Urothelium cell line (cell line): ENCODE results near the gene RAB13.

Experiments
- DNase-seq: peaks from one replicate; pipeline ENCODE4 v3.0.0; 2011; ENCODE audit warnings: low spot score, mixed read lengths
- FAIRE-seq: peaks from 2 replicates; lab custom pipeline; 2011; peaks lifted over from hg19 to GRCh38; lab: Jason Lieb, UNC

The RAB13 gene

DNA sequence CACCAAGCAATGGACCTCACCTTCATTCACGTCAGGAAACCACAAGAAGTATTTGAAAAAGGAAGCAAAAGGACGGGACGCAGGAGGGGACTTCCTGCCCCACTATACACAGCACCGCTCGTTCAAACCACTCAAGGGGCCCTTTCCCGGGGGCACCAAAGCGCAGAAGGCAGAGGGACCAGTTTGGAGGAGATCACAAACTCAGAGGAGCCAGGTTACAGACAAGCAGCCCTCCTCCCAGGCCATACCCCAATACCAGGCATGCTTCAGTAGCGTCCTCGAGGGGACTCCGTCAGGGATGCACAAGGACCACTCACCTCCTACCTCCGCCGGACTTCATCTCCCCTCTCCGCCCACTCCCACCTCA lies 28.4 kb downstream of the RAB13 start:
- no peak for DNase-seq
- no peak for FAIRE-seq

DNA sequence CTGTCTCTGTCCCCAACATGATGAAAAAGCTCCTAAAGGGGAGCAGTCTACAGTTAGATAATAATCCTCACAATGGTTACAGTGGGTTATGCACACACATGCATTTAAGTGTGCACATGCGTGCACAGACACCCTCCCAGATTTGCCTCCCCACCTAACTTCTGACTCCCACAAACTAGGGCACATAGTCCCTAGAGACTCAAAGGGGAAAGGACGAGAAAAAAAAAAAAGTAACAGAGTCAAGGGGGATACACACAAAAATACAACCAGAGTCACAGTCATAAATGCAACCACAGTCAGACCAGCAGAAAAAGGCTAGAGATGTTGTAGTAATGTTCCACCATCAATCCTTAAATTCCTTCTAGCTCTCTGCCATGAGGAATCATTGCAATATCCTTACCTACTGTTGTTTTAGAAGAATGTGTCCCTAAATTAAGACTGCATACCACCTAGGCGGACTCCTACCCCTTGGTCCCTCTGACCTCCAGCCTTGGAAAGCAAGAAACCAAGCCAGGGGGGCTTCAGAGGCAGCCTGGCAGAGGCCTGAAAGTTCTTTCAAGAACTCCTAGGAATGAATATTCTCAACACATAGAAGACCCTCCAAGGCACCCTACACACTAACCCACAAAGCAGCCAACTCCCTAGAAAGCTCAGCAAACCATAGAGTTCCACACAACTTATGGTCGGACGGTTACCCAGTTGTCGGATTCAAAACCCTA lies 29.0 kb downstream of the RAB13 start:
- no peak for DNase-seq
- FAIRE-seq, result no peak

DNA sequence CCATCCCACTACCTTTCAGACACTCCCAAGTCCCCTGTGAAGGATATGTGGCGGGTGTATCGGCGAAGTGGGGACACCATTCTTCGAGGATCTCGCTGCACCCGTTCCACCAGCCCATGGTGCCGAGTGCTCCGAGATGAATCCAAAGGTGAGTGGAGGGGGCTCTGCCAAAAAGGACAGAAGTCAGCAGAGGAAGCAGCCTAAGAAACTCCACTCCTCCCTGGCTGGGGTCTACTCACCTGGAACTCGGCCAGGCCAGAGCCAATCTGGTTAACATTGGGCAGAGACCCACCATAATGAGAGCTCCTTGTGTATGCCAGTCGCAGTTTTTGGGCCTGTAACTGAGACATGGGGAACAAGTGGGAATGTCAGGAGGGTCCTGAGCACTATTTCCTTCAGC lies 31.3 kb downstream of the RAB13 start:
- no peak for FAIRE-seq
- DNase-seq, result no peak

DNA sequence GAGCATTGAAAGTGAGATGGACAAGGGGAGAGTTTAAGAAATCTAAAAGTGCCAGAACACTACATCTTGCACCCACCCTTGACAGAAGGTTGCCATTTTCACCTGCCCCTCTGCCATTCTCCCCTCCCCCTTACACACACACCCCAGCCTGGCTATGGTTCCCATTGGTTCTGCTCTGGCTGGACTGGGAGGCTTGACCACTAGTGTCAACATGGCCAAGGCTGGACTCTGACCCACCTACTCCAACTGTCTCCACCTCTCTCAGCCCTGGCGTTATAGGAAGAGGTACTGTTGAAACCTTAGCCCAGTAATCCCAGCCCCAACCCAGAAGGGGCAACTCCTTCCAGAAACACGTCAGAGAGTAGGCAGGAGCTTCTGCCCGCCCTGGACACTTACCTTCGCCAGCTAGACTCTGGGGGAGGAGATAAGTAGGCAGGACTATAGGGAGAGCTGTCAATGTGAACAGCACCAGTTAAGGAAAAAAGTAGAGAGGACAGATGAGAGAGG lies 32.2 kb downstream of the RAB13 start:
- FAIRE-seq (no peak), DNase-seq (no peak)

DNA sequence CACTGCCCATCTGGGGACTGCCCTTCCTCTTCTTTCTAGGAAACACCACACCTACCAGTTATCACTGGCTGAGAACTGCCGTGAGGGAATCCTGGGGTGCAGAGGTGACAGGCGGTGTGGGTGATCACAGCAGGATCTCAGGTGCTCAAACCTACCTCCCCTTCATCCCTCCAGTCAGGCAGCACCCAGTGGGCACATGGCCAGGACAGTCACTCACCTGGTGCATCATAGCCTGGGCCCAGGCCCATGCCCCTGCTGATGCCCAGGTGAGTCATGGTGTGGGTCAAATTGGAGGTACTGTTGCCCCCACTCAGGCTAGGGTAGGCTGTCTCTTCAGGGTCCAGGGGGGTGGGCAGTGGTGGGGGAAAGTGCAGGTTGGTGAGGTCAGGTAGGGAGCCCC lies 34.3 kb downstream of the RAB13 start:
- DNase-seq (no peak), FAIRE-seq (no peak)

DNA sequence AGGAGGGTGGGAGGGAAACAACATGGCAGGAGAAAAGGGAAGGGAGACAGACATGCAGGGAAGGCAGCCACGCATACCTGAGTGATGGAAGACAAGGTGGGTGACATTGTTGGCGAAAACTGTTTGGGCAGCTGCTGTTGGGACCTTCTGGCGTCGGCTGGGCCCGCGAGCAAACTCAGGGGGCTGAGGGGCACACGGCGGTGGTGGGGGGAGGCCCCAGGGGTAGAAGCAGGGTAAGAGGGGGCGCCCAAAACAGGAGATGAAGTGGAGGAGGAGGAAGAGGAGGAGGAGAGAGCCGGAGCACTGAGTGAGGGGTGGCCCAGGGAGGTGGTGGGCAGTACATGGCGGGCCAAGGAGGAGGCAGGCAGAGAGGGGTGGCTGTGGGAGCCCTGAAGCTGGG lies 35.0 kb downstream of the RAB13 start:
- FAIRE-seq (no peak), DNase-seq (no peak)

DNA sequence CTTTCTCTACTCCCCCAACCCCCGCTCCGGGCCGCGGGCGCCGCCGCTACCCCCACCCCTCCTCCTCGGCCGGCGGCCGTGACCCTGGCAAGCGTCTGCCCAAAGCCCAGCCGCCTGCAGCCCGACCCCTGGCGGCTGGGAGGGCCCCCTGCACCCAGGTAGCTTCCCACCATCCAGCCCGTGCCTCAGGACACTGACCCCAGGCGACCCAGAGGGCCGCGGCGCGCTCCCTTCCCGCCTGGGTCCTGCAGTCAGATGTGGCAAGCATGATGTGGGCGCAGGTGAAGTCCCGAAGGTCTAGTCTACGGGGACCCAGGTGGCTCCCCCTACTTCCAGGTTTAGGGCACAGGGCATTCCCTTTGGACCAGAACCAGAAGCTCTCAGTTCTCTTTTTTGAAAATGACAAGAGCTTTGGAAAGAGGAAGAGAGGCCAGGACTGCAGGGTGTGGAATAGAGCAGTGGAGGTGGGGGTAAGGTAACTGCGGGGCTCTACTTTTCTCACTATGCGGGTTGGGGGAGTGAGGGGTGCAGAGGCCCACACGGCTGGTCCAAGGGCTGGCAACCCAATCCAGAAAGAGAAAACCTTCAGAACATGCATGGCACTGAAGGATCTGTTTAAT lies 39.4 kb downstream of the RAB13 start, which contains the start of gene DENND4B:
Gene DENND4B, minus strand, starts transcription at position 97 of the 620 bp plus-strand sequence. CDS start 2,344 bp downstream, outside the sequence.
- FAIRE-seq (peak; percentile 23), DNase-seq (peak; percentile 96)

DNA sequence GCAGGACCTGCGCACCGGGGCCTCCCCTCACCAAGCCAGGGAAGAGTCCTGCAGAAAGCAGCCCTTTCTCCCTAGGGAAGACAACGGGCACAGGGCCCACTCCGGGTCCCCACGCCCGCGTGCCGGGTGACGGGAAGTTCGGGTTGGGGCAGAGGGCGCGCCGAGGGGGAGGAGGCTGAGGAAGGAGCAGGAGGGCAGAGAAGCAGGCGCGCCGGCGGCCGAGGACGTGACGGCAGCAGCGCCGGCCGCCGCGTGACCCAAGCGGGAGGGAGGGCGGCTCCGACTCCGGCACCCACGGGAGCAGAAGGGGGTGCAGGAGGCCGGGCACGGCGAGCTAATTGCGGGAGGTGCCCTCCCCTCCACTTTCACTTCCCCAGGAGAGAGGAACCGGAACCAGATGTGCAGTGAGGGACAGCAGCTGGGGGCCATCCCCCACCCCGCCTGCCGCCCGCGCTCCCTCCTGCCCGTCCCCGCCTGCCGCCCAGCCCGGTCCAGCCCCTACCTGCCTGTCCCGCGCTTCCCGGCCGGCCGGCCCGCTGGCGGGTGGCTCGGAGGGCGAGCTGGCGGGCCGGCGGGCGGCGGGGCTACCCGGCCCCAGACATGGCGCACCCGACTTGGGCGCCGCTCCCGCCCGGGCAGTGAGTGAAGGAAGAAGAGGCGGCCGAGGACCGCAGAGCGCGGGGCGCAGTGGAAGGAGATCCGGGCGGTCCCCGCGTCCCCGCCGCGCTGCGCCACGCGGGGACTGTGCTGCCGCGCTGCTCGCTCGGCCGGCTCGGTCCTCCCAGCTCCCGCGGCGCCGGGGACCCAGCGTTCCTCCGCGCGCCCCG lies 40.1 kb downstream of the RAB13 start:
- DNase-seq (peak; percentile 71), FAIRE-seq (no peak)

DNA sequence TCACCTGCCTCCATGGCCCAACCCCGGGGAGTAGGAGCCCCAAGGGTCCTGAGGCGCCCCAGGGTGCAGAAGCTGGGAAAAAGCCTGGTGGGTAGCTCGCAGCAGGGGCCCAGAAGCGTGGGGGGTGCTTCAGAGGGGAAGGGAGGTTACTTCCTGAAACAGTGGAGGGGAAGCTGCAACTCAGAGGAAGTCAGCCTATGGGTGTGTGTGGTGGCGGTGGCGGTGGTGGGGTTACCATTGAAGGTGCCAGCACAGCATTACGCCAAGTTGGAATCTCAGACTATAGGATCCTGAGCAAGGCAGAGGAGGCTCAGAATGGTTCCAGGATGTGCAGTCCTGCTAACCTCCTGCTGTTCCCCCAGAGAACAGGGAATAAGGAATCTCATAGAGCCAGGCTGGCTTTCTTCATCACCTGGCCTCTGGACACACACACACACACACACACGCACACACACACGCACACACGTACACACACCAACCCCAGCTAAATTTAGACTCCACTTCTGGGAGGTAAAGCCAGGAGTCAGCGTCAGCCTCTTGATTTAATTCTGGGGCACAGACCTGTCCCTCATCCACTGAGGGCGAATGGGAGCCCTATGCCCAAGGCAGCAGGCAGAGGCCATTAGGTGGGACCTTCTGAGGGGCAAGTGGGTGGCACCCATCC lies 40.9 kb downstream of the RAB13 start:
- no peak for FAIRE-seq
- DNase-seq, result no peak

DNA sequence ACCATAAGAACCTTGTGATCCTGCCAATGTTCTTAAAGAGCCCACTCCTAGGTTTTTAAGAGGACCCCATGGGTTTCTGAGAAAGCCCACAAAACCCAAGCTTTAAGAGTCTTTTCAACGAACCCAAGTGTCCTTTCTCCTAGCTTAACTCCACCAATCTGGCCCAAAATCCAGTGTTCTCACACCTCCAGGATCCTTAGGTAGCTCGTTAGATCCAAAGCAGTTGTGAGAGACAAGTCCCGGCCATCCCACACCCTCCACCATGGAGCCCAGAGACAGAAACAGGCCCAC lies 41.4 kb downstream of the RAB13 start:
- FAIRE-seq, result no peak
- DNase-seq, result no peak

DNA sequence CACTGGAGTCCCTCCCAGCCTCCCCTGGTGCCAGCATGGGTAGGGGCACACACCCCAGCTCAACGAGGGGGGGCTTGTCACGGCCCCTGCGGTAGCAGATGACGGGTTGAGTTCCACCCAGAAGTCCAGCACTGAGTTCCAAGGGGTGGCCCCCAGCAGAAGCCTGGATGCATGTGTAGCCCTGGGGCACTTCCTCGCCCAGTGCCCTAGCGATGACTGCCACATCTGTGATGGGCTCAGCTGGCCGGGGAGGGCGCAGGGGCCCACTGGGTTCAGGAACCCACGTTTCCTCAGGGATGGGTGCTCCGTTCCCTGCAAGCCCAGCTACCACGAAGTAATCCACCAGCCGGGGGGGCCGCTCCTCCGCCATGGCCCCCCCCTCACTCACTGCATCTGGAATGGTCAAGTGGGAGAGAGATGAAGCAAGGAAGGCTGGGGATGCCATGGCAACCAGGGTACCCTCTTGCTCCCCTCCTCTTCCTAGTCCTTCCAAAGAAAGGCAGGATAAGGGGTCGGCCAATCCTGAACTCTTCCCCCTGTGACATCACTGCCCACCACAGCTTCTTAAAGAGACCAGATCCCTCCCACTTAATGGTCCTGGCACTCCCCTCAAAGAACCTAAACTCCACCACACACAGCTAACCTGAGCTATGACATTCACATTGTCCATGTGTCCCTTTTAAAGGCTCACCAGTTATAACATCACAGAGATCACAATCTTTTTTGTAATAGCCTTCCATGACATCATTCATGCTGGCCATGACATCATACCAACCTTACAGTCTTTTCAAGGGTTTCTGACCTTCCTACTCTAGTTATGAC lies 41.9 kb downstream of the RAB13 start:
- FAIRE-seq, result no peak
- DNase-seq, result no peak

DNA sequence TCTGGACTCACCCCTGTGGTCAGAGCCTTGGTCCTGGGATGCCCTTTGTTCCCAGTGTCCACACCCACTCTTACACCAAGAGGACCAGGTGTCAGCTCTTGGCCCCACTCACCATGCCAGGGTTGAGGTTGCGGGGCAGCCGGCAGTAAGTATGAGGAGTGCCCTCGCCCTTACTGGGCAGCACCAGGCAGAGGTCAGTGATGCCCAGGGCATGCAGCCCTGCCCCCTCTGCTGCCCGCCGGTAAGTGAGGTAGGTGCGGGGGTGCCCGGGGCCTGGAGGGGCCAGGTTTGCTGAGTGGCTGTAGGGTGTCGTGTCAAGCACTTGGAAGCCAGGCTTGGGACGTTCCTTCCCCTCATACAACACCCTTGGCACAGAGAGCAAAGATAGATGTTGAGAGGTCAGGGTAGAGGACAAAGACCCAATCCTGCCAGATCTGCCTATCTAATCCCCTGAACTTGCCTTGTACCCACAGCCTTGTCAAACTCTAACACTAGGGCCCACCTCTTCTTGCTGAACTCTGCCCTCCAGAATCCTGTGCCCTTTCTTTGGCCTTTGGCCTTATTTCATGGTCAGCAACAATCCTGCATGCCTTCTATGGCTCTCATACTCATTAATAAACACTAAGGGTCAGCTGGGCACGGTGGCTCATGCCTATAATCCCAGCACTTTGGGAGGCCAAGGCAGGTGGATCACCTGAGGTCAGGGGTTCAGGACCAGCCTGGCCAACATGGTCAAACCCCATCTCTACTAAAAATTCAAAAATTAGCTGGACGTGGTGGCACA lies 43.2 kb downstream of the RAB13 start:
- DNase-seq, result no peak
- FAIRE-seq, result peak; percentile 40

DNA sequence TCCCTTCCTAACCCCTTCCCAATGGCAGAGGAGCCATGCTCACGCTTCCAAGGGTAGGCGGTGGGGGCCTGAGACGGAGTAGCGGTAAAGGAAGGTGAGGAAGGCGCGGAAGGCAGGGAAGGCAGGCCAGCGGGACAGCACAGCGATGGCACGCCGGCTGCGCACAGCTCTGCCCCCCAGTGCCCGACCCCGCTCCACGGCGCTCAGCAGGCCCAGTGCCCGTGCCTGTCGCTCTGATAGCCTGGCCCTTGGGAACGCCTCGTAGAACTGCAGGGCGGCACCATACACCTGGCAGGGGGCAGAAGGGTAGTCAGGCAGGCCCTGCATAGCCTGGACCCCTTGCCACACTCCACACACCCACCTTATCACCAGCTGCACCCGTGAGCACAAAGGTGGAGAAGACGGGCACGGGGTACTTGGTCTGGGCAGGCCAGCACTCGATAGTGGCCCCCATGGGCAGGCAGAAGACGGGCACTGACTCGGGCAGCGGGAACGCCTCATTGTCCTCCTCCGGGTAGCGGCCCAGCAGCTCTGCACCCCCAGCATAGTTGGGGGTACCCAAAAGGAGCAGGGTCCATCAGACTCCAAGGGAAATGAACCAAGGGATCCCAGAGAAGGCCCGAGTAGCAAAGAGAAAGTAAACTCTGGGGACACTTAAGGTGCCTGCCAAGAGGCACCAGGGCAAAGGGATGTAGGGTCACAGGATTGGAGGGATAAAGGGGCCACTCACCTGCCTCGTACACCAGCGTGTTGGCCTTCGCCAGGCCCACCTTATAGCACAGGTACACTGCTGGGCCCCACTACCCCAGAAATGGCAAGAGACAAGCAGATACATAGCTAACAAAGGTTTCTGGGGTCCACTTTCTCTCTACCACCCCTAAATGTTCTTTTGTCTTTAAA lies 44.1 kb downstream of the RAB13 start:
- DNase-seq, result no peak
- no peak for FAIRE-seq

DNA sequence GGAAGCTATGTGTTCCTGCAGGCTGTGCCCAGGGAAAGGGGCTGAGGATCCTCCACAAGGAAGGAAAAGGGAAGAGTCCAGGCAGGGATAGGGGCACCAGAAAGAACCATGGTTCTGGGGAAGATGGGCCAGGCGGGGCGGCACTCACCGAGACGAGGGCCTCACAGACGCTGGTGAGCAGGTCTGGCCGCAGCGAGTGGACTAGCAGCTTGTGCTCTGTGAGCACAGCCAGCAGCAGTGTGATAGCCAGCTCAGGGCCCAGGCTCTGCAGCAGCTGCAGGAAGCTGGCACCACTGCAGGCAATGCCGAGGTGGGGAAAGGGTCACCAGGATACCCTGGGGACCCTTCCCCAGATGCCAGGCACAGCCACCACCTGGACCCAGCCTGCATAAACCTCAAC lies 45.4 kb downstream of the RAB13 start:
- FAIRE-seq, result no peak
- no peak for DNase-seq

DNA sequence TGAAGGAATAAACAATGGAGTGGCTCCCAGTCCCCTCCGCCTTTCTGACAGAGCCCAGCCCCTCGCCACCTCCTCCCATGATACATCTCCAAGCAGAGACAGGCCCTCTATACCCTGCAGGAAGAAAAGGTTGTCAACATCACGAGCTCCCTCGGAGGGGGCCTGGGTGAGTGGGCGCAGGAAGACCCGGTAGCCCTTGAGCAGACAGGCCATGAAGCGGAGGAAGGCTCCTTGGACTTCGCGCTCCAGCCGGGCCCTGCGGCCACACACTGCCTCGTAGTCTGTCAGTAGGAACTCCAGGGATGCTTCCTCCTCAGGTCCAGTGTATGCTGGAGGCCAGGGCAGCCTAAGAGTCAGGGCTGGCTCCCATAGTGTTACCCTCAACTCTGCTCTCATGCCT lies 46.7 kb downstream of the RAB13 start:
- no peak for DNase-seq
- no peak for FAIRE-seq

DNA sequence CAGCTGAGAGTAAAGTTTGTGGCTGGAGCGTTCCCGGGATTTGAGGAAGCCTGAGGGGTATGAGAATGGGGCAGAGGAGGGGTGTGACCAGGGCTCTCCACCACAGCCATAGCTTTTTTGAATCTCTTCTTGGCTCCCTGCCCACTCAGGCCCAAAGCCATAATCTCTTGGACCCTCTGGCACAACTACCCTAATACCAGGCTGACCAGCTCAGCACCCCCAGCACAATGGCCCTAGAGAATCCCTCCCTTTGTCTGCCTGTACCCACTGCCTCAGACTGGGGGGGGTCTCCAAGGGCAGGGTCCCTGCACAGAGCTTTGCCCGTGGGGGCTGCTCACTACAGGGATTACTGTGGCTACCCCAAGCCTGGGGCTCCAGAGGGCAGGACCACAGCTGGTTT lies 47.1 kb downstream of the RAB13 start:
- no peak for FAIRE-seq
- no peak for DNase-seq

DNA sequence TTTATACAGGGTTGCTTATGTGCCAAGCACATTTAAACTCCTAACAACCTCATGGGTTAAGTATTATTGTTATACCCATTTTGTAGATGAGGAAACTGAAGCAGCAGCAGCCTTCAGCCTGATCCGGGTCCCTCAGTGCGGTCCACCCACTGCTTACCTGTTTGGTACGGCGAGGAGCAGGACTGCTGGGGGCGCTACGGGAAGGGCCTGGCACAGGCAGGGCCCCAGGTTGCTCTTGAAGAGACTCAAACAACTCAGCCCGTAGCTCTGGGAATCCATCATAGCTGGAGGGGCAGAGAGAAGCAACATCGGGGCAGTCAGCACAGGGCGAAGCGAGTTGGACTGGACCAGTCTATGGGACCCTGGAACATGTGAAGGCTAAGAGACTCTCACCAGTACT lies 48.8 kb downstream of the RAB13 start:
- no peak for FAIRE-seq

DNA sequence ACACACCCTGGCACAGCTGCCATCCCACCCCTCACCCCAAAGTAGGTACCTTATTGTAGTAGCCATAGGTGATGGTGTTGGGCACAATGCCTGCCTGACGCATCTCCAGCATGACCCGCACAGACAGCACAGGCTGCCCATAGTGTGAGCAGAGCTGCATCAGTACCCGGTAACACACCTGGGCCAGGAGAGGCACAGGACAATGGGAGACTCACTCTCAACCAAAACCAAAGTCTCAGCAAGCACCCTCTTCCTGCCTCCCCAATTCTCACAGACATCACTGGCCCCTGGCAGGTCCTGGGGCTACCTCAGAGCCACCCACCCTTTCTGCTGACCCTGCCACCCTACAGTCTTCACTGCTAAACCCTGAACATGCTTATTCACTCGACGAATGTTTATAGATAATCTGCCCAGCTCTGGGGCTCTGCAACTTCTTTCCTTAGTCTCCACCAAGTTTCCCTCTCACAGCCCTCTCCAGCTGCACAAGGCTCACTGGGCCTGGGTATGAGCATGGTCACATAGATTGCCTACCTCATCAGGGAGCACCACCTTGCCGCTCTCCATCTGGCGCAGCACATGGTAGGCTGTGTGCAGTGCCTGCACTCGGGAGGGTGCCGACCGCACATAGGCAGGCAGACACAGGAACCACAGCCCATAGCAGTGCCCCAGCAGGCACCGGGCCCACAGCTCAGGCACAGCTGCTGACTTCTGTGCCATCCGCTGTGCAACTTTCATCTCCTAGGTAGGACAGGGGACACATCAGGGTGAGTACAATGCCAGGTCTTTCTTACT lies 49.9 kb downstream of the RAB13 start:
- FAIRE-seq, result no peak
- no peak for DNase-seq

More for the DNA sequence above, 48.8 kb downstream of the RAB13 start:
- DNase-seq, result no peak
